Activated CD8-positive, alpha-beta T cell treated with anti-CD3 and anti-CD28 coated beads, Interleukin-2, amount 10 ng/mL, durations not matched to agents 7 days and 5 days (primary cell): ENCODE data around the gene VAV3. TPM values are rescaled to one million over a fixed set of nuclear protein-coding genes. Genes with fewer than 3 reads are reported as not detected.

Source experiments
- ATAC-seq: fragments of 150-1000 bp; cut with Tn5 transposase; one replicate; pipeline ENCODE4 v1.10.0; 2021; ENCODE audit warnings: moderate library complexity
- CTCF ChIA-PET: fragments of 350-600 bp; sonication (Branson Sonifier 250); formaldehyde crosslinking; loops from one replicate; lab custom pipeline; 2021; ENCODE audit warnings: antibody characterized with exemption; lab: Charles Lee
- POLR2A ChIA-PET: fragments of 350-600 bp; sonication (Branson Sonifier 250); formaldehyde crosslinking; loops from one replicate; lab custom pipeline; 2021; ENCODE audit warnings: antibody characterized with exemption; lab: Charles Lee
- DNase-seq: peaks from one replicate; pipeline ENCODE4 v3.0.0-alpha.2; 2020
- H3K27ac Mint-ChIP-seq: one replicate; pipeline ENCODE4 v1.8.0; 2021; ENCODE audit warnings: mild to moderate bottlenecking, mixed read lengths
- H3K27me3 Mint-ChIP-seq: one replicate; pipeline ENCODE4 v1.8.0; 2021; ENCODE audit warnings: low read depth, mixed read lengths
- H3K36me3 Mint-ChIP-seq: one replicate; pipeline ENCODE4 v1.8.0; 2021; ENCODE audit warnings: low read depth, mixed read lengths
- H3K4me1 Mint-ChIP-seq: one replicate; pipeline ENCODE4 v1.8.0; 2021; ENCODE audit warnings: low read depth, mixed read lengths
- H3K4me3 Mint-ChIP-seq: one replicate; pipeline ENCODE4 v1.8.0; 2021; ENCODE audit warnings: mild to moderate bottlenecking, mixed read lengths
- H3K9me3 Mint-ChIP-seq: one replicate; pipeline ENCODE4 v1.8.0; 2022; ENCODE audit warnings: mixed read lengths; ENCODE audit not compliant: insufficient read depth
- total RNA-seq, 2 experiments: library from RNA; stranded (reverse); gene quantifications; one replicate each; pipeline ENCODE4 v1.2.3, GENCODE V29; 2021

Gene VAV3
- total RNA-seq, 2 experiments from 2014 or later, result 5.2 to 6.9 TPM

DNA sequence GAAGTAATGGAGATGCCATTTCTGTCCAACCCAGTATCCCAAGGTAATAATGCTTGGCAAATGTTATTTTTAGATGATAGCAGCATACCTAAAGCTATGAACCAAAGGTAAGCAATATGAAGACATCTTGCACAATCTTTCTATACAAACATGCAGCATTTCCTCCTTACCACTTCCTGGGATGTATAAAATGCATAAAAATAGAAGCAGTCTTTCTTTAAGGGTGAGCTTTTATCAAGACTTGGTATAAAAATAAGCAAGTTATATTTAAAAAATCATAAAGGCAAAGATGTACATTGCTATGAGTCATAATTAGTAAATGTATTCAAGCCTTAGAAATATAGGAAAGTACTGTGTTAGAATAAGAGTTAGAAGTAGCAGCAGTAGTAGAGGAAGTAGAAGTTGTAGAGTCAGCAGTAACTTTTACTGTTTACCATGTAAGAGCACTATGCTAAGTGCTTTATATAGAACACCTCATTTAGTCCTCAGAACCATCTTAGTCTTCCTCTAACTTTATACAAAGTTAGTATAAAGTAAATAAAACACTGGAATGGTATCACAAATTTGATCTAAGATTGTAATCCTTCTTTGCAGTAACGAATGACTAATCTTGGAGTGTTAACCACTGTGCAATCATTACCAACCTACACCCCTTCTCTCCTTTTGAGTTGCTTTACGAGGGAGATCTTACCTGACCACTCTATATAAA, 371.3 kb downstream of the VAV3 start:
- ATAC-seq (no peak), DNase-seq (no peak)
- POLR2A ChIA-PET, result no interaction called here
- Mint-ChIP-seq H3K27ac (no peak overlapping the region), H3K4me3 (no peak overlapping the region), H3K27me3 (no peaks in the 10 kb centered on the region), H3K9me3 (no peaks in the 10 kb centered on the region), H3K36me3 (peaks cover 5% of the 10 kb centered on the region), H3K4me1 (peaks cover 8% of the 10 kb centered on the region)
- CTCF ChIA-PET, result no interaction called here

DNA sequence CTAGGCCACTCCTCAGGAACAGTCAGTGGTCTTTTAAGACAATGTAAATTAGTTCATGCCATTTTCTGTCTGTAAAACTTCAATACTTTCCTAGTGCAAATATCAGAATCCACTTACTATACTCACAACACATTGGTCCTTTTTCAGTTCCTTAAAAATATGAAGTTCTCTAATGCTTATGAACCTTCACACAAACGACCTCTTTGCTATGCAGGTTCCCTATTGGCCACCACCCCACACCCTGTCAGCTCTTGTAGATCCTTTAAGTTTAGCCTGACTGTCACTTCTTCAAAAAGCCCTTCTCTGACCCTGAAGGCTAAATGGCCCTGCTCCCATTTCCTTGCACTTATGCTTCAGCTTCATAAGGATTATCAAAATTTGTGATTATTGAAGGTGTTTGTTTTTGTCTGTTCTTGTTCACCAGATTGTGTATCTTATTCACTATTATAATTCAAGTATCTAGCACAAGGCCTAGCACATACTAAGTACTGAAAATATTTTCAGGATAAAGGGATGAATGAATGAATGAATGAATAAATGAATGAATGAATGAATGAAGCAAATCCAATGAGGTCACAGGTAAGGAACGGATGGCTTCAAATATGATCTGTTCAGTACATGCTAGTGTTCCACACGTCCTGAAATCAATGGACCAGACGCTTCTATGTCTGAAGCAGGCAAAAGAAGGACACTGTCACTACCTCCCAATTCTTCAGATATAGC, 373.9 kb downstream of the VAV3 start:
- Mint-ChIP-seq H3K27ac (no peak overlapping the region), H3K9me3 (no peaks in the 10 kb centered on the region), H3K36me3 (peaks cover 4% of the 10 kb centered on the region), H3K27me3 (no peaks in the 10 kb centered on the region), H3K4me3 (no peak overlapping the region), H3K4me1 (peaks cover 8% of the 10 kb centered on the region)
- ChIA-PET POLR2A (no interaction called here), CTCF (no interaction called here)
- ATAC-seq, result no peak
- no peak for DNase-seq

DNA sequence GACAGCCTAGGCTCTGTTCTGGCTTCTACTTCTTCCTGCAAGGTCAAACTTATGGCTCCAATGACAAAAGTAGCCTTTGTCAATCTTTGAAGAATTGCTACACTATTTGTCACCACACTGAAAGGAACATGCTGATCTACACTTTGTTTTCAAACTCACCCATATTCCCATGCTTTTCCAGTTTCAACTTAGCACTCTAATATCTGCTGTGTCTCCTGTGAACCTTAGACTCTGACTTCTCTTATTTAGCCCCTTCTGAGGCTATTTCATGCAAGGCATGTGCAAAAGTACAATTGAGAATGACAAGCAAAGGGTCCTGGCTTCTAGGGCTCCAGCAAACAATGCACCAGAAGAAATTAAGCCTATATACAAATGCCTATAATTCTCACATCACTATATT, 374.9 kb downstream of the VAV3 start:
- no peaks in the 10 kb centered on the region for H3K27me3 Mint-ChIP-seq
- no peaks in the 10 kb centered on the region for H3K9me3 Mint-ChIP-seq
- no peak overlapping the region for H3K4me3 Mint-ChIP-seq
- H3K4me1 Mint-ChIP-seq, result peaks cover 11% of the 10 kb centered on the region
- POLR2A ChIA-PET, result no interaction called here
- H3K36me3 Mint-ChIP-seq, result peaks cover 2% of the 10 kb centered on the region
- CTCF ChIA-PET, result no interaction called here
- DNase-seq (no peak), ATAC-seq (no peak)
- no peak overlapping the region for H3K27ac Mint-ChIP-seq

DNA sequence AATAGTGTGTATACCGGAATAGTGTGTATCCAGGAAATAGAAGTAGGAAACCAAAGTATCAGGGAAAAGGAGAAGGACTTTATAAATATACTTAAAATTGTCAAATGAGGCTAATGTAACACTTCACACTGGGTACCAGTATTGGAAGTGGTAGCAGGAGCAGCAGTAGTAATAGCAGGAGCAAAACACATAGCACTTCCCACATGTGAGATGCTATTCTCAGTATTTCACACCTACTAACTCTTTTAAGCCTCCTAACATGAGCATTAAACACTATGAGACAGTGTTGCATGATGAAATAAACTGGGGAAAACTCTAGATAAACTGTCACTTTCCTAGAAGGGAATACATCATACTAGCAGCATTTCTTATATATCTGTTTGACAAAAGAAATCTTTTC, 376.7 kb downstream of the VAV3 start:
- DNase-seq (no peak), ATAC-seq (no peak)
- no peak overlapping the region for H3K27ac Mint-ChIP-seq
- H3K36me3 Mint-ChIP-seq, result no peaks in the 10 kb centered on the region
- POLR2A ChIA-PET, result no interaction called here
- H3K9me3 Mint-ChIP-seq, result no peaks in the 10 kb centered on the region
- H3K4me3 Mint-ChIP-seq, result no peak overlapping the region
- CTCF ChIA-PET, result no interaction called here
- H3K4me1 Mint-ChIP-seq, result peaks cover 3% of the 10 kb centered on the region
- H3K27me3 Mint-ChIP-seq, result no peaks in the 10 kb centered on the region

DNA sequence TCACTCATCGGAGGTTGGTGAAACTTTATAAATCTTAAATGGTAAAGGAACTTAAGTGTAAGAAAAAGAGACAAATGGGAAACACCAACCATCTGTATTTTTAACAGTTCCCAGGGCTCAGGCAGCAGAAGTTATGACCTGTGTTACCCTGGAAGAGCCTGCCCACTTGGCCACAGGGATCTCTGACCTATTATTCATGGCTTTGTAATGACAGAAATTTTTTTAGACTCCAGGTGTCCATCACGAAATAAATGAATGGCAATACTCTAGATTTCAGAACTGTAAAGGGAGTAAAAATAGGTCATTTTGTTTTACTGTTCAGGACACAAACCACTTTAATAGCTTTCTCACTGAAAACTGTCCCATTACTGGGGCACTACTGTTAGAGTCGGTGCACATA, 389.8 kb downstream of the VAV3 start:
- ATAC-seq, result no peak

DNA sequence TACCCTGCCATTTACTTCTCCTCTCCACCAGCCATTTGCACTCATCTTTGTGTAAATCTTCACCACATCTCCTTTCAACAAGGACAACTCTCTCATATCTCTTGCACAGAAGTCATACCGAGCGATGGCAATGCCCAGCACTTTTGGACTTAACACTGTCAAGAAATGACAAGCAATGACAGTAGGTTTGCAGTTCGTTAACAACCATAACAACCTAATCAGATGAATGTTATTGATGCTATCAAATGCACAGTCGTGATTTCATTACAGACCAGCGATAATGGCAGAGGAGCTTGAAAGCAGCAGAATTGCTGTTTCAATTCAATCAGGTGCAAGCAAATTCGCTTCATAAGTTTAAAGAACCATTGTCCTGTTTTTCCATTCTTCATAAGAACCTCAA, 390.9 kb downstream of the VAV3 start:
- no peak overlapping the region for H3K27ac Mint-ChIP-seq
- CTCF ChIA-PET, result no interaction called here

More for the DNA sequence above, 389.8 kb downstream of the VAV3 start:
- Mint-ChIP-seq H3K27me3 (no peaks in the 10 kb centered on the region), H3K36me3 (no peaks in the 10 kb centered on the region), H3K4me3 (no peak overlapping the region), H3K27ac (no peak overlapping the region), H3K9me3 (no peaks in the 10 kb centered on the region), H3K4me1 (no peaks in the 10 kb centered on the region)
- DNase-seq, result no peak
- ChIA-PET POLR2A (interaction anchor here (0.6 kb wide), 1 partner anchor 758 kb away, joined by 3 read pairs; no protein-coding TSS in a partner anchor), CTCF (no interaction called here)

DNA sequence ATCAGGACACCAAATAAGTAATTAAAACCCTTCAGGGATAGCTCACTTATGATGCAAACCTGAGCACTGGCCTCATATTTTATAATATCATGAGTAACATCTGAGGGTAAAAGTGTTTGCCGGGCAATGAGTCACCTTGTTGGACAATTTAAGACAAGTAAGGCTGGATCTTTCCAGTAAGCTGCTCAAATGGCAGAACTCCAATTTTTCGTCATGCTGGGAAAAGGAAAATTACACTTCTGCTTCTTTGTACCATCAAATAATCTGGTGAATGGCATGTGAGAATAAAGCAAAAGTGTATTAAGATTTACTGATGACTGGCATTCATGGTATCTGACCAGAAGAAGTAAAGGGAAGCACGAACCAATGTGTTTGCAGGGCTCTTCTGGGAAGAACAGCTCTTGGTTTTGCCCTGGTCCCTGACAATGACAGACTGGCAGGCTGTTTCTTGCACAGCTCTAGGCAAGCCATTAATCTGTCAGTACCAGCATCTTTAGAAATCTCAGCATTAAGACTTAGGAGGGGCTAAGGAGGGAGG, 392.2 kb downstream of the VAV3 start:
- Mint-ChIP-seq H3K27me3 (no peaks in the 10 kb centered on the region), H3K36me3 (no peaks in the 10 kb centered on the region), H3K27ac (no peak overlapping the region), H3K4me1 (no peaks in the 10 kb centered on the region), H3K4me3 (no peak overlapping the region), H3K9me3 (no peaks in the 10 kb centered on the region)
- ChIA-PET POLR2A (no interaction called here), CTCF (interaction anchor here (0.8 kb wide), 1 partner anchor 26 kb away, joined by 3 read pairs; no protein-coding TSS in a partner anchor)
- DNase-seq (no peak), ATAC-seq (no peak)

More for the DNA sequence above, 390.9 kb downstream of the VAV3 start:
- POLR2A ChIA-PET, result no interaction called here
- Mint-ChIP-seq H3K4me1 (no peaks in the 10 kb centered on the region), H3K27me3 (no peaks in the 10 kb centered on the region), H3K4me3 (no peak overlapping the region), H3K9me3 (no peaks in the 10 kb centered on the region), H3K36me3 (no peaks in the 10 kb centered on the region)
- DNase-seq (no peak), ATAC-seq (no peak)

DNA sequence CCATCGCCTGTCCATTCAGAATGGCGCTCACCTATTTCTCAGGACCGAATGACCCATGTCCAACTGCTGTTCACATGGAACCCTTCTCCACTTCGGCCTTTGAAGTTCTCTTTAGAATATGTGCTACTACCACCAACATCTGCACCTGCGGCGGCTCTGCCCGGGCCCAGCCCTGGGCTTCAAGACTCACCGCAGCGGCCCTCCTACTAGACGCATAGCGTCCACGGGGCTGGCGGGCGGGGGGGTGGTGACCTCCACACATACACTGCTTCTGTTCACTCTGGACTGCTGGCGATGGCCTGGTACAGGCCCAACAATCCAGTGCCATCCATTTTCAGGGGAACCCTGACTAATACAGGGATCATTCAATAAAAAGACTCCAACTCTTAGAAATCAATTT, 394.2 kb downstream of the VAV3 start:
- Mint-ChIP-seq H3K4me3 (no peak overlapping the region), H3K27ac (no peak overlapping the region), H3K36me3 (no peaks in the 10 kb centered on the region), H3K9me3 (no peaks in the 10 kb centered on the region), H3K4me1 (no peaks in the 10 kb centered on the region), H3K27me3 (no peaks in the 10 kb centered on the region)
- ChIA-PET CTCF (no interaction called here), POLR2A (no interaction called here)
- DNase-seq (no peak), ATAC-seq (no peak)

DNA sequence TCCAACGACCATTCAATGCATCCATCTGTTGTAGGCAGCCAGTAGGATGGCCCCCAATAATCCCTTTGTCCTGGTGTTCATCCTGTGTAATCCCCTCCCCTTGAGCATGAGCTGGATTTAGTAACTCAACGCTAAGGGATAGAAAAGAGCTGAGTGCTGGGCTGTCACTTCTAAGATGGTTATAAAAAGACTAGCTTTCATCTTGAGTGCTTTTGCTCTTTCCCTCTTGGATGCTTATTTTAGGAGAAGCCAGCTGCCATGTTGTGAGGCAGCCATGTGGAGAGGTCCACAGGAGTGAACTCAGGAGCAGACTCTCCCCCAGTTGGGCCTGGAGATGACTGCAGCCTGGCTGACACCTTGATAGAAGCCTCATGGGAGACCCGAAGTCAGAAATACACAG, 401.5 kb downstream of the VAV3 start:
- ChIA-PET POLR2A (no interaction called here), CTCF (no interaction called here)
- Mint-ChIP-seq H3K27me3 (no peaks in the 10 kb centered on the region), H3K36me3 (no peaks in the 10 kb centered on the region), H3K4me1 (no peaks in the 10 kb centered on the region), H3K4me3 (no peak overlapping the region), H3K27ac (no peak overlapping the region), H3K9me3 (no peaks in the 10 kb centered on the region)
- ATAC-seq, result no peak
- no peak for DNase-seq

DNA sequence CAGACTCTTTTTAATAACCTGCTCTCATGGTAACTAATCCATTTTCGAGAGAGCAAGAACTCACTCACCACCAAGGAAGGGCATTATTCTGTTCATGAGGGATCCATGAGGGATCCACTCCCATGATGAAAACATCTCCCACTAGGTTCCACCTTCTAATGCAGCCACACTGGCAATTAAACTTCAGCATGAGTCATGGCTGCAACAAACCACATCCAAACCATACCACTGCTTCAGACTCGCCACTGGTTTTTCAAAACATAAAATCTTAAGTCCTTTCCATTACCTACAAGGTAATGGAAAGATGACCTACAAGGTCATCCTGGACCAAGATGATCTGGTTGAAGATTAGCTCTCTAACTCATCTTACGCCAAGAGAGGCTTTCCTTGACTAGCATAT, 405.1 kb downstream of the VAV3 start:
- no peaks in the 10 kb centered on the region for H3K9me3 Mint-ChIP-seq
- H3K27me3 Mint-ChIP-seq, result no peaks in the 10 kb centered on the region
- no peak overlapping the region for H3K27ac Mint-ChIP-seq
- ChIA-PET CTCF (no interaction called here), POLR2A (no interaction called here)
- ATAC-seq (no peak), DNase-seq (no peak)
- no peaks in the 10 kb centered on the region for H3K4me1 Mint-ChIP-seq
- no peak overlapping the region for H3K4me3 Mint-ChIP-seq
- no peaks in the 10 kb centered on the region for H3K36me3 Mint-ChIP-seq

DNA sequence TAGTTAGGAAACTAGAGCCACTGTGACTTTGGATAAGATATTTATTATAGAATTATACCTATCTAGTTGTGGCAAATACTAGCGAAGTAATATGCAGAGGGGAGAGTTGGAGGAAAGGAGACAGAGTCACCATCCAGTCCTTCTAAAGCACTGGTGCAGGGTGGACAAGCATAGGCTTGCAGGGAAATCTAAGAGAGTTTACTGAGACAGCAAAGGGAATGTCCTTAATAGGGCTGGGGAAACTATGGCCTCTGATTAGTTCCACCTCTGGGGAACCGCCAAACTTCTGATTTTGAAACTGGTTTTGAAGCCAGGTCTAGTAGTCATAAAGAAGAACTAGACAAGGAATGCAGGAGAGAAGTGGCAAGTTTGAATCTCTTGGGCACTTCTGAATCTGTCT, 407.9 kb downstream of the VAV3 start:
- Mint-ChIP-seq H3K27me3 (no peaks in the 10 kb centered on the region), H3K9me3 (no peaks in the 10 kb centered on the region), H3K36me3 (no peaks in the 10 kb centered on the region), H3K4me3 (no peak overlapping the region), H3K4me1 (no peaks in the 10 kb centered on the region), H3K27ac (no peak overlapping the region)
- no peak for DNase-seq
- no peak for ATAC-seq
- CTCF ChIA-PET, result no interaction called here
- POLR2A ChIA-PET, result no interaction called here

DNA sequence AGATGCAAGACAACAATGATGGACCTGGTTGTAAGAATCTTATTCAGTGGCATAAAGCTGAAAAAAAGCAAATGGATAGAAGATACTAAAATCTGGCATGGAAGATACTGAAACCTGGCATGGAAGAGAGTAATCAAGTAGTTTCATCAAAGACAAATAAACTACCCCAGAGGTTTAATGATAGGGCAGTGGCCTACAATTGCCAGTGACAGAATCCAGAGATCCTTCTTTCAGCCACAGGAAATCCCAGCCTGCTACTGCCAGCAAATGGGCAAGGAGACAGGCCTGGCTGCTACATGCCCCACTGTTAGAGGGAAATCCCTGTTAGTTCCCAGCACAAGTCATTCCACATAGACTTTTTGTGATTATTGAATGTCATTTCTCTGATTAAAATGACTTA, 409.4 kb downstream of the VAV3 start:
- DNase-seq (no peak), ATAC-seq (no peak)
- H3K27me3 Mint-ChIP-seq, result no peaks in the 10 kb centered on the region
- H3K9me3 Mint-ChIP-seq, result no peaks in the 10 kb centered on the region
- H3K4me1 Mint-ChIP-seq, result no peaks in the 10 kb centered on the region
- no peak overlapping the region for H3K4me3 Mint-ChIP-seq
- no peaks in the 10 kb centered on the region for H3K36me3 Mint-ChIP-seq
- ChIA-PET POLR2A (no interaction called here), CTCF (no interaction called here)
- H3K27ac Mint-ChIP-seq, result no peak overlapping the region
